T-helper 1 cell (primary cell): ENCODE measurements around the gene VPS41.
A peak's percentile ranks its signal among the peaks of the same experiment; 100 is the strongest.

Source experiments
- DNase-seq, 5 donors: peaks; one replicate each; pipeline ENCODE4 v3.0.0-alpha.2; 2012 to 2020

The VPS41 gene

DNA sequence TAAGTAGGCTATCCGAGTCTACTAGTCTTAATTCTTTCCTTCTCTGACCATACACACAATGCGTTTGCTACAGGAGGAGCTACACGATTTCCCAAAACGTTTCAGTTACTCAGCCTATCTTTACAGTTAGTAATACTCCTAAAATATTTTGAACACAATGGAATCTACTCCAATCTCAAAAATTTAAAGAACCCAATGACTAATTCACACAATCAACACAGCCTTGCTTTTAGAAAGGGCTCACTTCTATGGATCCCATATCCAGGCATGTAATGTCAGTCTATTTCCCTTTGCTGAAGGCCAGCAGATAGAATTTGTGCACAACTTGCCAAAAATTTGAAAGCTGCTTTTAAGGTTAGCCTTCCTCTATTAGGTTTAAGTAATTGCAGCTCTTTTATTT, 107.2 kb downstream of the VPS41 start:
- no peak for DNase-seq

DNA sequence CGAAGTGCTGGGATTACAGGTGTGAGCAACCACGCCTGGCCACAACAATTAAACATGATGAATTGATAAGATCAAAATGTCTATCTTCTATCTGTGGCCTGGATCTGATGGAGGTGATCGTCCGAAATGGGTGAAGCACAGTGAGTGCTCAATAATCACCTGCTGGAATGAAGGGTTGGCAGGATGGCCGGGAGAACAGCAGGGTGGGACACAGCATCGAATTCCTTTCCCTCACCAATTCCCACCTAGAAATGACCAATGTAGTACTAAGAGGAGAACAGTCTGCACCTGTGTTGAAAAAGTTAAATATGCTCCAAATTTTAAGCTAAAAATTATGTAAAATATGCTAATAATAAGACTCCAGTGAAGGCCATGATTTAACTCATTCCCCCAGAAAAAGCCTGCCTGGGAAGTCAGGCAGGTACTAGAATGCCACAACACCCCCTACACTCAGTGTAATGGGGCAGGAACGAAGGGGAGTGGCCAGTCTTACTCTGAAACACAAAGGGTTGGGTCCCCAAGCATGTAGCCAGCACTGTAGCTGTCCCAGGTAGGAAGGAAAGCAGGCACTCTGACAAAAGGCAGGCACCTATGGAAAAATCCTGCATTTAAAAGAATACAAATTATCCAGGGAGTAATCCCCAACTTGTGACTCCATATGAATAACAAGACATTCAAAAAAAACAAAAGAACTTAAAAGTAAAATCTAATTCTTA, 110.3 kb downstream of the VPS41 start:
- no peak for DNase-seq

DNA sequence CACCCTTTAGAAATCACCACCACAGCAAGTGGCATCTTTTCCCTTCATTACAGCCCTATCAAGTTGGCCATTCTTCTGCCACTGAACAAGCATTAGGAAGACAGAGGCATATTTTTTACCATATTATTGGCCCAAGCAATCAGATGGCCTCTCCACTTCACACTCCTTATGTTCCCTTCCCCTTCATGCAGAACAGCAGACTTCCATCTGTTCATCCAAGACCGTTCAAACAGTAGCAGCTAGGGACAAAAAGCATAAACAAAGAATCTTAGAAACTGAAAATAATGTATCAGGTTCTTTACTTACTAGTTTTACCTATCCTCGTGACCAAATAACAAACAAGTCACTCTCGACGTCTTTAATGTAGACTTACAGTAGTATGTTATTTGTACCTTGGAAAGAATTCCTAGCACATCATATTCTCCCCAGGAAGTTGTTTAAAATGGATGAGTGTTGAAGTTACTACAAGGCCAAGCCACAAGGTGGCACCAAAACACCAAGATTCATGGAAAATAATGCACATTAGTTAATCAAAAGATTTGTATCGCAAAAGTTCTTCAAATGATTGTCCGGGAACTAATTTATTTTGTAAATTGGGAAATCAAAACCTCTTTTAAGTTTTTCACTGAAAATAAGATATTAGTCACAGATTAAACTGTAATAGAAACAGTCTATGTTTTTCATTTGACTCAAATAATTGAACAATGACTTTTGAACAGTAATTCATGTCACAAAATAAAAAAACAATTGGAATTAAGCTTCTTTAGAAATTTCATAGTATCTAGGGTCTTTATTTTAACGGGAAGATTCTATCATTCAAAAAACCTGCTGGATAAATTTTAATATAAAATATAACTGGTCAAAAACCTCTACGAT, 112.1 kb downstream of the VPS41 start:
- DNase-seq: peak in 3 of 5 donors; percentile 5 to 33 (median 22)

DNA sequence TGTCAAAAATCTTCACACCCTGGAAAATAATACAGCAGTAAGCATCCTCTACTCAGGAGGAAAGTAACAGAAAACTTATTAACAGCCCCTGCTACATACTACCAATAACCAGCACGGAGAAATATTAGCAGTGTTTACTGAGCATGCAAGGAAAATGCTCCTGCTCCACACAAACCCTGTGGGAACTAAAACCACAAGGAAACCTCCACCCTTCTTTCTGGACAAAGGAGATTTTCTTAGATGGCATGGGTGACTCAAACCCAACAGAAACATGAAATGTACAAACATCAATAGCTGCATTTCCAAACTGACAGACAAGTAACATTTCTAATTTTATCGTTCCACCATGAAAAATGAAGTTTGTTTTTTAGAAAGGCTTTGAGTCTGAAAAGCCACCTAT, 113.4 kb downstream of the VPS41 start:
- DNase-seq: no peak

DNA sequence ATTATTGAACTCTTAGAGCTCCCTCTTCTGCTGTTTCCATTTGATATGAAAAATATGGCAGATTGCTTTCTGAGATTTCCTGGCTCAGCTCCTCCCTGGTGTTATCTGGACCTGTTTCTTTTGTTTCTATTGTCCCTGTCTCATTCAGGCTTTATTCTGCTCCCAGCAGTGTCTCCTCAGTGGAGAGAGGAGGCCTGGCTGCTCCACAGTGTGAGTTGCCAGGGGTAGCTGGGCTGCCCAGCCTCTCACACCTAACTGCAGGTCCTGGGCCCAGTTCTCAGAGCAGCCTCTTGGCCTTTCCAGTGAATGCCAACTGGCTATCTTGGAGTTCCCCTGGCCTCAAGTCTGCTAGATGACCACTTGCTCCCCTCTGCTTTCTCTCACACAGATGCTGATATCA, 127.0 kb downstream of the VPS41 start:
- no peak for DNase-seq

DNA sequence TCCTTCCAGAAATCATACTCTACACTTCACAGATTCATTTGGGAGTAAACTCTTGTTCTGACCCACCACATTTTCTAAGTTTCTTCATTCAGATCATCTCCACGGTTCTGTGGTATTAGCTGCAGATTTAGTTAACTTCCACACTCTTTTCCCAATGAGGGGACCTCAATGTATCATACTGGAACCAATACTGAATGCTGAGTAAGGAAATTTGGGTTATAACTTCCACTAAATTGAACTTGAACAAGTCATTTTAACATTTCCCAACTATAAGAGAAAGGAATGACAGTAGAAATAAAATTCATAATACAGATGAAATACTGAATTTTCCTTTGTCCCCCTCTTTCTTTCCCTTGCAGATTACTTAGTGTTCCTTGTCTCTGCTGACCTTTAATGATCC, 131.4 kb downstream of the VPS41 start:
- no peak for DNase-seq

DNA sequence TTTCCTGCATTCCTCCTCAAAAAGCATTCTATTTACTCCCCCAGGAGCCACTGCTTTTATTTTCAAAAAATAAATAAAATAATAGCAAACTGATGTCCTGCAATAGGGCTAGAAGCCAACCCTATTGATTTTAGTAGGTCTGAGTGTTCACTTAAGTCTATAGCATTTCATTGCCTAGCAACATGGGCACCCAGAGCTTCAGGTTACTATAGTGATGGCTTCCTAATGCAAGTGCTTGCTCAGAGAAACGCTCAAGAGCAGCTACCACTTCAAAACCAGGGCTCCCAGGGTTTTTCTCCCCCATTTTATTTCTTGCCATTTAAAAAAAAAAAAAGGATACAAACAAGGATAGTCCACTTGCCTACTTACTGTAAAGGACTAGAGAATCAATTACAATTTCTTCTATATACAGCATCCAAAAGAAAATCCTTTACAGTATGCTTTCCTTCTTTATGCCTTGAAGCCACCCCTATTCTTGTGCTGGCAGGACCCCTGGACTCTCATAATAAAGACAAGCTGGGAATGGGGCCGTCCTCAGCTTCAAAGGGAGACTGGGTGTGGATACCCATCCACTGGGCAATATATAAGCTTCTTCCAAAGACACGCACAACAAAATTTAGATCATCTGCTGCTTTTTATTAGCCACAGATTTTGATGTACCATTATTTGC, 133.3 kb downstream of the VPS41 start:
- DNase-seq: no peak

DNA sequence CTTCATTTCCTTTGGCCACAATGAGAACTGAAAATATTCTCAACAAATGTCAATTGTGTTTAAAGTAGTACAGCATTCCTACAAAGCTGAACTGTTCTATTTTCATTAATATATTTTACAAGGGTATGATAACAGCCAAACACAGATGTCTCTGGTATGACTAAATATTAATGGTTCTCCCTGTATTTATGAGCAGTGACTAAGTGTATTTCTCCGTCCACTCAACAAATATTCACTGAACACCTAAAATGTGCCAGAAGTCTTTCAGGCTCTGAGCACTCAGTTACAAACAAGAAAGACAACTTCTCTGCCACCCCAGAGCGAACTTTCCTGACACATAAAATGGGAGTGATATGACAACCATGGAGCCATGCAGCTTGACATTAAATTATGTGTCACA, 135.6 kb downstream of the VPS41 start:
- DNase-seq: no peak

DNA sequence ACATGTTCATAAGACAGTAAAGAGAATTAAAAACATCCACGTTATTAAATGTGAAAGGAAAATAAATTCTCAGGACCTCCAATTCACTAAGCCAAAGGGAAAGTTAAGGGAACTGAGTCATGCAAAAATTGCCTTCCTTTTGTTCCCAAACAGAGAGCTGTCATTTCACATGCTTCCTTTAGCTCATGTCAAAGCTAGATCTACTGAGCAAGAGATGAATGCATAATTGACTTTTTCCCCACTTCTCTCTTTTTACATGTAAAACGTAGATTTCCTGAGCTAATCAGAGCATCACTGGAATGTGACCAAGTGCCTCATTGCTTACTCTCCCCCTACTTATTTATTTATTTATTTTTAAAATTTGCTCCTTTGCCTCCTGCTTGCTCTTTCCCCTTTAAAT, 148.8 kb downstream of the VPS41 start:
- DNase-seq: no peak

DNA sequence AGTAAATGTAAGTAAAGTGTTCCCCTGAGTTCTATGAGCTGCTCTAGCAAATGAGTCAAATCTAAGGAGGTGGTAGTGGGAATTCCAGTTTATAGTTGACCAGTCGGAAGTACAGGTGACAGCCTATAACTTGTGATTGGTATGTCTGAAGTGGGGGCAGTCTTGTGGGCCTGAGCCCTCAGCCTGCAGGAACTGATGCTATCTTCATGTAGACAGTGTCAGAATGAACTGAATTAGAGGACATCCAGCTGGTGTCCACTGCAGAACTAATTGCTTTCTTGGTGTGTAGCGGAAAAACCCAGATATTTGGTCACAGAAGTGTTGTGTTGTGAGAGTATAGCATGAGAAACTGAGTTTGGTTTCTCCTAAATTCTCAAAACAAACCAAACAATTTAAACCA, 150.0 kb downstream of the VPS41 start:
- no peak for DNase-seq

DNA sequence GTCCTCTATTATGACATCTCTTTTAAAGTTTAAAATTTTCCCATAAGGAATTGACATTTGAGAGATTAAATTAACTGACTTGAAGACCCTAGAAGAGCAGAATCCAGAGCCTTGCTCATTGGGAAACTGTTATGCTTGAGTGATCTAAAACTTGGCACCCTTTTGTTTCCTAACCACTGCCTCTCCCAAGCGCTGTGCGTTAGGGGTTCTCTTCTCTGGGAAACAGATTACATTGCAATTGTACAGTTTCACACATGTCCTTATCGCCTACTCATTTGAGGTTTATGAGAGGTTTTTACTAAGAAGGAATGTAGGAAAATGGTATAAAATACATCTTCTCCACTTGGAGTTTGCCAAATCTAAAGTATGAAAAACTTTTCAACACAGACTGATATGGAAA, 151.1 kb downstream of the VPS41 start:
- DNase-seq: no peak

DNA sequence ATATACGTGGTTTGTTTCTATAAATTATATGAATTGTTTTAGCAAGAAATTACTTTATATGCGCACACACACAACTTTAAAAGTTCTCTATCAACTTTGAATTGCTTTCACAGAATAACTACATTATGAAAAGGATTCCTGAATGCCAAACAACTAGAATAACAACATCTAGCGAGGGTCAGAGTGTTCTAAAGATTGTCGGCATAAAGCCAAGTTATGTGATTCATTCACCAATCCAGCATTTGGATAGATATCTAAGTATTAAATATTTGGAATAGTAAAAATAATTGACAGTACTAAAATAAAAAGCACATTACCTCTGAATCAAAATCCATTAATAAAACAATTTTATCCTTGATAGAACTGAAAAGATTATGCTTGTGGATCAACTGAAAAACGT, 152.5 kb downstream of the VPS41 start:
- no peak for DNase-seq

DNA sequence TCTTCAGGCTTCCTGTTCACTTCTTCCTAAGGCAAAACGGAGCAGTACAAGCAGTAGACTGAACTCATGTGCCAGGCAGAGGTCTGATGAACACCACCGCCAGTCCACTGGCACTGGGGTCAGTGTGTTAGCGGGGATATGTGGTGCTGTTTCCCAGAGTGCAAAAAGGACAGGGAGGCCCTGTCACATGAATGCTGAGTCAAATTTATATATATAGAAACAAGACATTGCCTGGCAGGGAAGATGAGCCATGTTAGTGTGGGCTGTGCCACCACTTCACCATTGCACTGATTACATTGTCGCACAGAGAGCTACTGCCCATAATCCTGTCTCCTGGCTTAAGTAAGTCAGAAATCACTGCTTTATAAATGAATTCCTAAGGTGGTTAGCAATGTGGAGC, 155.6 kb downstream of the VPS41 start:
- no peak for DNase-seq

DNA sequence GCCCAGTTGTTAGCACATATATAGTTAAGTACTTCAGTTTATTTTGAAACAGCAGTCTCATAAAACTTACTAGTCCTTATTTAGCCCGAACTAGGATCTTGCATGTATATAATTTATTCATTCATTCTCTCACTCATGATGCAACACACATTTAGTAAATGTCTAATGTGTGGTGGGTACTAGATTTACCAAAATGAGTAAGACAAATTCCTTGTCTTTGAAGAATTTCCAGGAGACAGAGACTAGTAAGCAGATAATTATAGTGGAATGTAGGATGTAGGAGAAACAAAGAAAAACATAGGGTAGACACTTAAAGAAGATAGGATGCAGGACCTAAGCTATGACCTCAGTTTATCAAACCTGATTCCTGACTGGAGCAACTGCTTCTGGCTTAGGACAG, 157.6 kb downstream of the VPS41 start:
- DNase-seq: no peak

DNA sequence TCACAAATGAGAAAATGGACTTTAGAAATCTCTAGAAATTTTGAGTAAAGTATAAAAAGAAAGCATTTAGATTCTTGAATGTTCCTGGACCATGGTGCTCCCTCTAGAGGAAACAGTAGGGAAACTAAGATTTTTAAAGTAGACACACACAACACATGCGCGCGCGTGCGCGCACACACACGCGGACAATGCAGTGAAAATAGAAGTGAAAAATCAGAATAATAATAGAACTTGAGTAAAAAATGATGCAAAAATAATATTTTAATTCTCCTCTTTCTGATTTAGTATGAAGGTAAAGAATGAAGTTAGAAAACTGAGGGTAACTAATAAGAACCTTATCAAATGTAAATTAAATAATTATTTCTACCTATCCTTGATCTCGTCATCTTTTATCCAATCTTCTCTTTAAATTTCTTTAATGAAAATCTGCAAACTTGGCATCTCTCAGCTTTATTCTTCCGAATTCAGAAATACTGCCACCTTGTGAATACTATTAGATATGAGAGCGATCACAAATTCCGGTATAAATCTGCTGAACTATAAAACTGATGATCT, 160.9 kb downstream of the VPS41 start:
- no peak for DNase-seq

DNA sequence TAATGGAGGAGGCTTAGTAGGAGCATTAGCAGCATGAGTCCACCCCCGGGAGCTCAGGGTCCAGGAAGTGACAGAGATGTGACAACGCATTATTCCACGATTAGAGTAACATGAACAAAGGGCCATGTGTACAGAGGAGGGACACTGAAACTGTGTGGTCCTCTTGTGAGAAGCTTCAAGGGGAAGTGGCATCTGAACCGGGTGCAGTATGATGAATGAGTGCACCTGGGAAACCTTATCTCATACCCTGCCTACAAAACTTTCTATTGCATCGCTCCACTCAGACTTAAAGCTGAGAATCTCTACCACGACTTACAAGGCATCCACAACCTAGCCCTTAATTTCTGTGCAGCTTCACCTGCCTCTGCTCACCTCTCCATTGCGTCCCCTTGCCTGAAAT, 162.6 kb downstream of the VPS41 start:
- no peak for DNase-seq

DNA sequence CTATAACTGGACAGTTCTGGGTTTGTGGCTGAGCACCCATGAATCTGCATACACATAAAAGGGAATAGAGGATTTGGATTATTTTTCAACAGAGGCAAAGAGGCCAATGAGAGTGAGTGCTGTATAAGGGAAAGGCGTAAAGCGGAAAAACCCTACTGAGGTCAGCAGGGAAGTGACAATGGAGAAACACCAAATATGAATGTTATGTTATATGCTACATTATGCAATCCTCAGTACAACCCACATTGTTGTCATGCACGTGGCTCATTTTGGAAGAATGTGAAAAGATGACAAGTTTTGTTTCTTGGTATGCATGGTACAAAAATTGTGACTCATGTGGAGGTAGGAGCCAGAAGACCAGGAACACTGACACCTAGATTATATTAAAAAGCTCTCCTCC, 164.2 kb downstream of the VPS41 start:
- DNase-seq: no peak

DNA sequence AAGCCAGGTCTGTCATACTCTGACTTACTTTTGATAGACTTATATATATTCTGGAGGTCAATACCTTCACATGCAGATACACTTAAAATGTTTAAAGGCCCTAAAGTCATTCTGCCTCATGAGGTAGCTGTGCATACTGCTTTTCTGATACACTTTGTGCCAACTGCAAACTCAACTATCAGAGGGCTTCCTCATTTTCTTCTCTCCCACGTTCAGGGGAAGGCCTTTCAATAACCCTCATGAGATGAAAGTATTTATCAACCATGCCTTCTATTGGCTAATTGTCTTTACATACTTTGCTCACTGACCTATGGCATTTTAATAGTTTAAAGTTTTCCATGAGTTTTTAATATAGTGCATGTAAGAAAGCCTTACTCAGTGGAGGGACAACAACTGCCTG, 165.1 kb downstream of the VPS41 start:
- no peak for DNase-seq

DNA sequence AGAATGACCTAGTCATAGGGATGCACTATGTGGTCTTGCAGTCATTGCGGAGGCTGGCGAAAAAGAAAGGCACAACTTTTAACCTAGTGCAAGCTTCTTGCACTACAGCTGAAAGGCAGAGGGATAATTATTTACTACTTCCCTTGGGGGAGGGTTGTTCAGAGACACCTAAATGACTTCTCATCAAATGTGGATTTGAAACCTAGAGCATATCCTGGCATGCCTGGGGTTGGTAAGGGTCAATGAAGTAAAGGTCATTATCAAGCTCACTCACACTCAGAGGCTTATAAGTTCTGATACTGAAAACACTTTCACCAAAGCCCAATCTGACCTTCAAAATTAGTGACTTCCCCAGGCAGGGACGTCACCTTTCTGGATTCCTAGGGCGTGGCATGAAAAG, 168.9 kb downstream of the VPS41 start:
- DNase-seq: no peak

DNA sequence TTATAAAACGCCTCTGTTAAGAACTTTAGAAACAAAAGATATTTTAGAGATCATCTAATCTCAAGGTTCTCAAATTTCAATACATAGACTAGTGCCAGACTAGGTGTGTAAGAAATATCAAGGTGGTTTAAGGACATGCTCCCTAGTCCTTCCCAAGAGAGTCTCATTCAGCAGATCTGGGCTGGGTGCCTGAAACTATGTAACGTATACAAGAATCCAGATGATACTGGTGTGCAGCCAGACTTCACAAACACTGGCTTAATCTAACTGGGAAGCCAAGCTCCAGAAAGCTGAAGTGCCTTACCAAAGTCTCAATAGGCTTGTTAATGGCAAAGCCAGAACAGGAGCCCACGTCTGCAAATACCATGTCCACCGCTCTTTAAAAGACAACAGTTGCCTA, 172.9 kb downstream of the VPS41 start:
- DNase-seq: no peak

DNA sequence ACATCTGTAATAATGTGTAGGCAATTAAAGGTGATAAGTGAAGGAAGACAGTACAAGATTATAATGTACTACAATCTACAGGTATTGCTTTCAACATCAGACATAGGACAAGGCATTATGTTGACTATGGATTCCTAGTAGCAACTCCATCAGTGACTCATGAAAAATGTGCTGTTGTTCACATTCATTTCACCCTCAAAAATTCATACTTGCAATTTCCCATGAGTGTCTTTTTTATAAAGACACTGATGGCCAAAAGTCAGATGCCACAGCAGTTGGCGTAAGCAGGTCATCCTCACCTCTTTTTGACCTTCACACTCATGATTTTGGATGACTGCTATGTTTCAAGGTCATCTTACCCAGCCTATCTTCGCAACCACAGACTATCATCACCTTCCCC, 177.8 kb downstream of the VPS41 start:
- no peak for DNase-seq

DNA sequence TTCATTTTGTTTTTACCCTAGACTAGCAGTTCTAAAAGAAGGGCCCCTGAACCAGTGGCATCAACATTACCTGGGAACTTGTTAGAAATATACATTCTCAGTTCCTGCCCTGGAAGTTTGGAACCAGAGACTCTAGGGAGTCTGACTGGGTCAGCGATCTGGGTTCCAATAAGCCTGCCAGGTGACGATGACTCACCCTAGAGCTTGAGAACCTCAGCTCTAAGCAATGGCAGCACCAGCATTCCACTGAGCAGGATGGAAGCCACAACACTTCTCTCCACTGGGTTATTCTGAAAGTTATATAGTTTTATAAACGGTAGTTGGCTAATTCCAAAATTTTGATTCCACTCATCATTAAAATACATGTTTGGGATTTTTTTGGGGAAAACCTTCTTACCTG, 180.8 kb downstream of the VPS41 start:
- DNase-seq: no peak

DNA sequence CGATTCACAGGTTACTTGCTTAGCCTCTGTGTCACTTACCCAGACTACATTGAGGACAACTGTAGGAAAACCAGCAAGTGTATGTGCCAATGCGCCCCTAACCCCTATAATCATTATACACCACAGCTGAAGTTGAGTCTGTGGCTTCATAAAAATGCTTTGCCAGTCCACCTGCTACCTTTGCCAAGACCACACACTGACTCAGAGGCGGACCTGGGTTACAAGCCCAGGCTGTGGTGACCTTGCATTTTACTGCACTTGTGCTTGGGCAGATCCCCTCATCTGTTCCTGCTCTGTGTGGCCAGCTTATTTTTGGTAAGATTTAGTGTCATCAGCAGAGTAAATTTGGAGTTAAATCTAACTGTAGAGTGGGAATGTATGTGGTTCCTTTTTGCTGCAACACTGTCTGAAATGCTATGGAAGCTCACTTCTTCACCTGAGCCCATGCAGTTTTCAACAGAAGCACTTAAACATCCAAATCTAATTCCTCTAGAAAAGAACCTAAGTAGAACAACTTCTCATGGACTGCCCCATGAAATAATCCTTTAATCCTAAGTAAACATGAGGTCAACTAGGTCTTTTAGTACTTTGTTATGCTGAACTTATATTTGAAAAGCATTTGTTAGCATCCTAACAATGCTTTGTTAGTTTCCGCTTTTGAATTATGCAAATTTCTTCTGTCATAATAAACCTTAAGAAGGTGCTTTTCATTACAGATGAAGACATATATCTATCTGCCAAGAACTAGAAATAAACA, 181.6 kb downstream of the VPS41 start:
- DNase-seq: no peak
